ENCODE measurements around the gene TMEM198.

DNA sequence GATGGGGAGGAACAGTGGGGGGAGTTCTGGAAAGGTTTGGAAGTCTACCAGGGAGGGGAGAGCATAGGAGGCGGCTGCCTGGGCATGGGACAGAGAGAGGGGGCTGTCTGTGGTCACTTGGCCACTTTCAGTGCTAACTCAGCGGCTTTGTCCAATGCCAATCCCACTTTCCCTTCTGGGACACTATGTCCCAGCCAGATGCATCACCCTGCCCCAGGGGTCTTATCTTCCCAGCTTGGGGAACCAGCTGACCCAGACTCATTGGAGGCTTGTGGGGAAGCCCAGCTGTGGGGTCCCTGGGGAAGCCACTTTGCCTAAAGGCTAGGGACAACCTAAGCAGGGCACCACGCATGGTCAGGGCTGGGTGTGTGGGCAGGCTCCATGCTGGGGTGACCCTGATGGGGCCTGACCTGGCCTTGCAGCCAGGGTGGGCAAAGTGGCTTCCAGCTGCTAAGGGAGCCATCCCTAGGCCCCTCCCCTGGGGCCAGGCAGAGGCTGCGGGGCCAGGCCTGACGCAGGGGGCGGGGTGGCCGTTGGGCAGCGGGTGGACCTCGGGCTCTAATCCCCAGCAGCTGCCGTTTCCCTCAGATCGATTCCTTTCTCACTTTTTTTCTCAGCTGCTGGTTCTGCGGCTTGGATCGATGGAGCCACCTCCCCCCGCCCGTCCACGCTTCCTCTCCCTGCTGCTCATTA, 31.2 kb upstream of the TMEM198 start:
- TF ChIP-seq RARB (CRISPR knock-in tag; IDR thresholded peaks at IDR 0.05) (no peak), SNAI2 (CRISPR knock-in tag; IDR thresholded peaks at IDR 0.05) (no peak), ZFP3 (CRISPR knock-in tag; IDR thresholded peaks at IDR 0.05) (no peak), GLIS3 (CRISPR knock-in tag; IDR thresholded peaks at IDR 0.05) (no peak), ISL1 (CRISPR knock-in tag; IDR thresholded peaks at IDR 0.05) (no peak), ZFP30 (CRISPR knock-in tag; IDR thresholded peaks at IDR 0.05) (no peak), ZNF70 (CRISPR knock-in tag; IDR thresholded peaks at IDR 0.05) (no peak)
- TF ChIP-seq, protein P1, sequence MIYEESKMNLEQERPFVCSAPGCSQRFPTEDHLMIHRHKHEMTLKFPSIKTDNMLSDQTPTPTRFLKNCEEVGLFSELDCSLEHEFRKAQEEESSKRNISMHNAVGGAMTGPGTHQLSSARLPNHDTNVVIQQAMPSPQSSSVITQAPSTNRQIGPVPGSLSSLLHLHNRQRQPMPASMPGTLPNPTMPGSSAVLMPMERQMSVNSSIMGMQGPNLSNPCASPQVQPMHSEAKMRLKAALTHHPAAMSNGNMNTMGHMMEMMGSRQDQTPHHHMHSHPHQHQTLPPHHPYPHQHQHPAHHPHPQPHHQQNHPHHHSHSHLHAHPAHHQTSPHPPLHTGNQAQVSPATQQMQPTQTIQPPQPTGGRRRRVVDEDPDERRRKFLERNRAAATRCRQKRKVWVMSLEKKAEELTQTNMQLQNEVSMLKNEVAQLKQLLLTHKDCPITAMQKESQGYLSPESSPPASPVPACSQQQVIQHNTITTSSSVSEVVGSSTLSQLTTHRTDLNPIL (CRISPR knock-in tag; IDR thresholded peaks at IDR 0.05; ENCODE audit: low read depth) = no peak
- TF ChIP-seq, protein P2, sequence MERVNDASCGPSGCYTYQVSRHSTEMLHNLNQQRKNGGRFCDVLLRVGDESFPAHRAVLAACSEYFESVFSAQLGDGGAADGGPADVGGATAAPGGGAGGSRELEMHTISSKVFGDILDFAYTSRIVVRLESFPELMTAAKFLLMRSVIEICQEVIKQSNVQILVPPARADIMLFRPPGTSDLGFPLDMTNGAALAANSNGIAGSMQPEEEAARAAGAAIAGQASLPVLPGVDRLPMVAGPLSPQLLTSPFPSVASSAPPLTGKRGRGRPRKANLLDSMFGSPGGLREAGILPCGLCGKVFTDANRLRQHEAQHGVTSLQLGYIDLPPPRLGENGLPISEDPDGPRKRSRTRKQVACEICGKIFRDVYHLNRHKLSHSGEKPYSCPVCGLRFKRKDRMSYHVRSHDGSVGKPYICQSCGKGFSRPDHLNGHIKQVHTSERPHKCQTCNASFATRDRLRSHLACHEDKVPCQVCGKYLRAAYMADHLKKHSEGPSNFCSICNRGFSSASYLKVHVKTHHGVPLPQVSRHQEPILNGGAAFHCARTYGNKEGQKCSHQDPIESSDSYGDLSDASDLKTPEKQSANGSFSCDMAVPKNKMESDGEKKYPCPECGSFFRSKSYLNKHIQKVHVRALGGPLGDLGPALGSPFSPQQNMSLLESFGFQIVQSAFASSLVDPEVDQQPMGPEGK (CRISPR knock-in tag; IDR thresholded peaks at IDR 0.05; ENCODE audit: borderline replicate concordance) = no peak
